CD14-positive monocyte (primary cell): ENCODE data around the gene IFNA10. TPM values are rescaled to one million over a fixed set of nuclear protein-coding genes. Genes with fewer than 3 reads are reported as not detected.
A peak's percentile ranks its signal among the peaks of the same experiment; 100 is the strongest.

ENCODE experiments used
- DNase-seq, 3 donors: peaks; one replicate each; pipeline ENCODE4 v3.0.0-alpha.2; 2011 to 2022
- H2AFZ ChIP-seq: 2 replicates; pipeline ENCODE4 v1.6.0; 2012; ENCODE audit warnings: mild to moderate bottlenecking, low read depth, low read length, inconsistent platforms; ENCODE audit not compliant: insufficient read depth, poor library complexity, severe bottlenecking
- H3K27ac ChIP-seq, 2 donors: 1 replicate in 1 of 2; 2 replicates in 1 of 2; pipeline ENCODE4 v1.5.1; 2012 to 2013; ENCODE audit warnings: low read length in 2 of 2, control low read depth in 1 of 2, inconsistent platforms in 1 of 2, low read depth in 1 of 2, mild to moderate bottlenecking in 1 of 2
- H3K27me3 ChIP-seq, 2 donors: one replicate each; pipeline versions ENCODE4 v1.6.0 to v1.6.1; 2011 to 2013; ENCODE audit warnings: low read length in 2 of 2; ENCODE audit not compliant: control insufficient read depth in 2 of 2, insufficient read depth in 2 of 2
- H3K36me3 ChIP-seq, 2 donors: replicated peaks in 1 of 2; 1 replicate in 1 of 2; 2 replicates in 1 of 2; pipeline versions ENCODE4 v1.5.1 to v1.6.1; 2012 to 2013; ENCODE audit warnings: low read length in 2 of 2, control low read depth in 1 of 2, inconsistent platforms in 1 of 2, mild to moderate bottlenecking in 1 of 2; ENCODE audit not compliant: insufficient read depth in 2 of 2, control insufficient read depth in 1 of 2
- H3K4me1 ChIP-seq, 2 donors: 1 replicate in 1 of 2; 2 replicates in 1 of 2; pipeline versions ENCODE4 v1.5.1 to v1.6.1; 2012 to 2013; ENCODE audit warnings: low read length in 2 of 2, control low read depth in 1 of 2, inconsistent platforms in 1 of 2, mild to moderate bottlenecking in 1 of 2, moderate library complexity in 1 of 2; ENCODE audit not compliant: insufficient read depth in 2 of 2, control insufficient read depth in 1 of 2
- H3K4me2 ChIP-seq: replicated peaks from 2 replicates; pipeline ENCODE3; 2012; ENCODE audit warnings: low read length, moderate library complexity, mild to moderate bottlenecking; ENCODE audit not compliant: poor library complexity, severe bottlenecking; ENCODE audit errors: extremely low read depth
- H3K4me3 ChIP-seq, 3 experiments: fragments of 200-600 bp in 1 of 3; sonication (generic) in 1 of 3; replicated peaks in 1 of 3; 1 replicate in 2 of 3; 2 replicates in 1 of 3; pipeline ENCODE4 v1.5.1; 2011 to 2013; ENCODE audit warnings: low read length in 3 of 3, mild to moderate bottlenecking in 3 of 3, control low read depth in 2 of 3, low read depth in 2 of 3, inconsistent platforms in 1 of 3, moderate library complexity in 1 of 3
- H3K79me2 ChIP-seq: 2 replicates; pipeline ENCODE4 v1.6.0; 2012; ENCODE audit warnings: mild to moderate bottlenecking, control low read depth, inconsistent platforms, low read length, moderate library complexity; ENCODE audit not compliant: insufficient read depth
- H3K9ac ChIP-seq: 2 replicates; pipeline ENCODE4 v1.6.0; 2017; ENCODE audit warnings: low read length, mild to moderate bottlenecking; ENCODE audit not compliant: insufficient read depth, poor library complexity, severe bottlenecking
- H3K9me3 ChIP-seq, 2 donors: replicated peaks in 1 of 2; 1 replicate in 1 of 2; 2 replicates in 1 of 2; pipeline versions ENCODE4 v1.5.1 to v1.6.1; 2012 to 2013; ENCODE audit warnings: low read length in 2 of 2, control low read depth in 1 of 2; ENCODE audit not compliant: control insufficient read depth in 1 of 2, insufficient read depth in 1 of 2
- H4K20me1 ChIP-seq: 2 replicates; pipeline ENCODE4 v1.6.0; 2012; ENCODE audit warnings: mild to moderate bottlenecking, low read length, control low read depth, moderate library complexity; ENCODE audit not compliant: insufficient read depth
- H3K27ac Mint-ChIP-seq, 7 donors: one replicate each; pipeline ENCODE4 v1.8.0; 2020; ENCODE audit warnings: mild to moderate bottlenecking in 7 of 7, mixed read lengths in 7 of 7, moderate library complexity in 6 of 7, inconsistent platforms in 2 of 7
- H3K27me3 Mint-ChIP-seq, 3 donors: one replicate each; pipeline ENCODE4 v1.8.0; 2021 to 2022; ENCODE audit warnings: low read depth in 3 of 3, mild to moderate bottlenecking in 3 of 3, mixed read lengths in 3 of 3, moderate library complexity in 3 of 3, inconsistent platforms in 1 of 3
- H3K36me3 Mint-ChIP-seq, 2 donors: one replicate each; pipeline ENCODE4 v1.8.0; 2020; ENCODE audit warnings: mixed read lengths in 2 of 2, inconsistent platforms in 1 of 2, mild to moderate bottlenecking in 1 of 2
- H3K4me1 Mint-ChIP-seq: one replicate; pipeline ENCODE4 v1.8.0; 2020; ENCODE audit warnings: mild to moderate bottlenecking, mixed read lengths
- H3K4me3 Mint-ChIP-seq, 2 donors: one replicate each; pipeline ENCODE4 v1.8.0; 2020; ENCODE audit warnings: mild to moderate bottlenecking in 2 of 2, mixed read lengths in 2 of 2, moderate library complexity in 1 of 2
- H3K9me3 Mint-ChIP-seq, 7 donors: one replicate each; pipeline ENCODE4 v1.8.0; 2020 to 2022; ENCODE audit warnings: mixed read lengths in 7 of 7, mild to moderate bottlenecking in 6 of 7, moderate library complexity in 6 of 7, inconsistent platforms in 2 of 7
- CTCF ChIP-seq: fragments of 200-600 bp; IDR thresholded peaks from one replicate; pipeline ENCODE4 v1.8.0; 2022; ENCODE audit warnings: antibody characterized with exemption, mild to moderate bottlenecking
- WGBS: methylation state at CpG from one replicate; pipeline ENCODE4 v1.1.5; 2013; ENCODE audit warnings: missing lambda C conversion rate; ENCODE audit not compliant: insufficient coverage; 5-methylcytosine and 5-hydroxymethylcytosine counted together
- intact Hi-C, 2 donors: fragments of 100-400 bp; cut with micrococcal nuclease; formaldehyde crosslinking; loops; one replicate each; pipeline versions ENCODE4 v1.15.0 to v1.15.1; 2023
- polyA plus RNA-seq, 3 donors: library from polyadenylated mRNA; depleted of rRNA in 1 of 3; unstranded in 2 of 3; stranded (reverse) in 1 of 3; fragments of 300-500 nt in 2 of 3; fragments of >200 nt in 1 of 3; fragmentation: Illumina TruSeq in 2 of 3; gene quantifications; 1 replicate in 2 of 3; 2 replicates in 1 of 3; pipeline ENCODE4 v1.2.3, GENCODE V29; 2012 to 2021

The IFNA10 gene
- polyA plus RNA-seq, 3 donors = not detected

GRCh38 chr9:21251190-21251589 lies 44.2 kb upstream of the IFNA10 start:
- H2AFZ ChIP-seq = no peak overlapping the region
- no peak overlapping the region for H3K9ac ChIP-seq
- intact Hi-C loops = loop anchor here in 1 of 2 donors (10.0 kb wide), 2 partner anchors 74 to 204 kb away; no protein-coding TSS in a partner anchor
- H3K4me2 ChIP-seq = no peak overlapping the region
- no peaks in the 10 kb centered on the region for H4K20me1 ChIP-seq
- H3K9me3 ChIP-seq = no peaks in the 10 kb centered on the region
- peaks cover 22 to 23% of the 10 kb centered on the region in 2 donors for H3K4me1 ChIP-seq
- Mint-ChIP-seq H3K4me1 (peaks cover 33% of the 10 kb centered on the region), H3K9me3 (peaks cover 0 to 4% (median 0%) of the 10 kb centered on the region in 7 donors), H3K4me3 (peak overlapping the region in 1 of 2 donors; percentile 50), H3K36me3 (no peaks in the 10 kb centered on the region), H3K27me3 (peaks cover 10 to 24% (median 23%) of the 10 kb centered on the region in 3 donors), H3K27ac (no peak overlapping the region)
- no peak overlapping the region for H3K4me3 ChIP-seq
- DNase-seq = no peak
- no peak for TF ChIP-seq CTCF
- no peak overlapping the region for H3K27ac ChIP-seq
- H3K79me2 ChIP-seq = no peaks in the 10 kb centered on the region
- peaks cover 8 to 18% of the 10 kb centered on the region in 2 donors for H3K27me3 ChIP-seq
- WGBS = 64% methylated on average over 1 of the region's 1 CpG
- H3K36me3 ChIP-seq = no peaks in the 10 kb centered on the region

GRCh38 chr9:21244836-21245235 lies 37.9 kb upstream of the IFNA10 start:
- H3K4me3 Mint-ChIP-seq = peak overlapping the region in 1 of 2 donors; percentile 57
- Histone ChIP-seq H3K9me3 (no peaks in the 10 kb centered on the region), H3K4me1 (peaks cover 19 to 20% of the 10 kb centered on the region in 2 donors), H4K20me1 (no peaks in the 10 kb centered on the region), H3K4me2 (no peak overlapping the region), H3K79me2 (no peaks in the 10 kb centered on the region), H3K27me3 (peaks cover 17 to 44% of the 10 kb centered on the region in 2 donors), H3K36me3 (no peaks in the 10 kb centered on the region), H3K27ac (no peak overlapping the region), H3K4me3 (no peak overlapping the region), H2AFZ (no peak overlapping the region), H3K9ac (no peak overlapping the region)
- DNase-seq = peak; percentile 17 to 31 (median 30)
- H3K27ac Mint-ChIP-seq = peak overlapping the region in 1 of 7 donors; percentile 59
- no peak for TF ChIP-seq CTCF
- H3K9me3 Mint-ChIP-seq = peaks cover 0 to 4% (median 0%) of the 10 kb centered on the region in 7 donors
- peaks cover 17% of the 10 kb centered on the region for H3K4me1 Mint-ChIP-seq
- no CpG with 5 or more reads among the region's 2 CpGs for whole genome bisulfite sequencing
- intact Hi-C loops = no loop called here
- H3K27me3 Mint-ChIP-seq = peaks cover 18 to 34% (median 23%) of the 10 kb centered on the region in 3 donors
- H3K36me3 Mint-ChIP-seq = no peaks in the 10 kb centered on the region
